HCT116 (cell line): ENCODE measurements around the gene DLX2. TPM values are rescaled to one million over a fixed set of nuclear protein-coding genes. Genes with fewer than 3 reads are reported as not detected.

Experiments used
- ATAC-seq: fragments of 200-7000 bp; cut with Tn5 transposase; 2 replicates; pipeline ENCODE4 v1.9.1; 2020; ENCODE audit warnings: mild to moderate bottlenecking, moderate library complexity
- BruUV-seq: library from RNA; stranded (reverse); fragments of 400-500 nt; replicated peaks from 2 replicates; lab custom pipeline; 2021; lab: Mats Ljungman, UMichigan
- CTCF ChIA-PET: fragments of 300-600 bp; sonication (Branson Sonifier 250); formaldehyde crosslinking; loops from one replicate; lab custom pipeline; 2021; ENCODE audit warnings: antibody characterized with exemption; lab: Charles Lee
- POLR2A ChIA-PET: fragments of 300-600, 350-600 bp; sonication (Branson Sonifier 250); formaldehyde crosslinking; loops from one replicate; lab custom pipeline; 2021; ENCODE audit warnings: antibody characterized with exemption; lab: Charles Lee
- RAD21 ChIA-PET, 2 experiments: fragments of 300-600 bp; sonication (Branson Sonifier 250); formaldehyde crosslinking; loops; one replicate each; lab custom pipeline; 2023; ENCODE audit warnings: low total read pairs in 2 of 2; ENCODE audit not compliant: uncharacterized antibody in 2 of 2, unreplicated experiment in 2 of 2, low non-redundant PET in 1 of 2; lab: Charles Lee
- DNase-seq: peaks from one replicate; pipeline ENCODE4 v3.0.0-alpha.2; 2010; ENCODE audit warnings: low read depth, low spot score
- H2AFZ ChIP-seq: fragments of 200-600 bp; shearing (Covaris generic), sonication (generic); 2 replicates; pipeline ENCODE4 v1.6.1; 2017; ENCODE audit warnings: low read depth, mixed run types, mixed read lengths, antibody characterized with exemption, low read length; ENCODE audit not compliant: poor library complexity, severe bottlenecking
- H3K27ac ChIP-seq: 2 replicates; pipeline ENCODE4 v1.5.1; 2012; ENCODE audit warnings: low read depth, low read length
- H3K27me3 ChIP-seq: fragments of 200-600 bp; sonication (generic); 2 replicates; pipeline ENCODE4 v1.6.1; 2016; ENCODE audit warnings: mixed run types, low read length, mixed read lengths; ENCODE audit not compliant: insufficient read depth
- H3K36me3 ChIP-seq, 2 experiments: fragments of 200-500 bp in 1 of 2; fragments of 200-600 bp in 1 of 2; sonication (Bioruptor generic) in 1 of 2; sonication (generic) in 1 of 2; 2 replicates each; pipeline versions ENCODE4 v1.5.1 to v1.6.1; 2014 to 2016; ENCODE audit warnings: low read length in 2 of 2, inconsistent platforms in 1 of 2, mixed read lengths in 1 of 2, mixed run types in 1 of 2; ENCODE audit not compliant: insufficient read depth in 2 of 2, control insufficient read depth in 1 of 2
- H3K4me1 ChIP-seq, 2 experiments: fragments of 200-600 bp in 1 of 2; sonication (generic) in 1 of 2; 2 replicates each; pipeline versions ENCODE4 v1.5.1 to v1.6.1; 2012 to 2017; ENCODE audit warnings: low read length in 2 of 2, inconsistent platforms in 1 of 2, mild to moderate bottlenecking in 1 of 2, mixed read lengths in 1 of 2, mixed run types in 1 of 2, moderate library complexity in 1 of 2; ENCODE audit not compliant: insufficient read depth in 2 of 2, control insufficient read depth in 1 of 2
- H3K4me2 ChIP-seq: fragments of 200-600 bp; sonication (generic); 2 replicates; pipeline ENCODE4 v1.6.1; 2017; ENCODE audit warnings: mixed run types, low read length, mixed read lengths
- H3K4me3 ChIP-seq, 2 experiments: fragments of 200-600 bp in 1 of 2; sonication (generic) in 1 of 2; replicated peaks in 1 of 2; 2 replicates each; pipeline ENCODE4 v1.5.1; 2011 to 2016; ENCODE audit warnings: low read length in 2 of 2, control low read depth in 1 of 2, low read depth in 1 of 2, mild to moderate bottlenecking in 1 of 2, mixed read lengths in 1 of 2, mixed run types in 1 of 2
- H3K79me2 ChIP-seq: fragments of 200-600 bp; sonication (generic); 2 replicates; pipeline ENCODE4 v1.6.1; 2017; ENCODE audit warnings: mild to moderate bottlenecking, mixed run types, low read length, moderate library complexity, mixed read lengths; ENCODE audit not compliant: insufficient read depth
- H3K9ac ChIP-seq: fragments of 200-600 bp; sonication (generic); 2 replicates; pipeline ENCODE4 v1.6.1; 2016; ENCODE audit warnings: low read length, mixed read lengths
- H3K9me2 ChIP-seq: fragments of 200-600 bp; sonication (generic), shearing (Covaris generic); 2 replicates; pipeline ENCODE4 v1.6.1; 2017; ENCODE audit warnings: mixed run types, mild to moderate bottlenecking, moderate library complexity; ENCODE audit not compliant: insufficient read depth
- H3K9me3 ChIP-seq, 2 experiments: fragments of 200-500 bp in 1 of 2; fragments of 200-600 bp in 1 of 2; sonication (Bioruptor generic) in 1 of 2; sonication (generic) in 1 of 2; 2 replicates each; pipeline ENCODE4 v1.6.1; 2014 to 2017; ENCODE audit warnings: low read length in 2 of 2, mixed read lengths in 2 of 2, inconsistent platforms in 1 of 2, low read depth in 1 of 2, mild to moderate bottlenecking in 1 of 2, mixed run types in 1 of 2, moderate library complexity in 1 of 2; ENCODE audit not compliant: control insufficient read depth in 1 of 2, insufficient read depth in 1 of 2
- H4K20me1 ChIP-seq: fragments of 200-600 bp; sonication (generic), shearing (Covaris generic); 2 replicates; pipeline ENCODE4 v1.6.1; 2017; ENCODE audit warnings: mixed run types, mild to moderate bottlenecking, moderate library complexity; ENCODE audit not compliant: insufficient read depth
- ATF3 ChIP-seq: IDR thresholded peaks from 2 replicates; pipeline ENCODE4 v1.6.1; 2012
- CBX3 ChIP-seq: IDR thresholded peaks from 2 replicates; pipeline ENCODE4 v1.6.1; 2012; ENCODE audit warnings: low read depth
- EGR1 ChIP-seq: IDR thresholded peaks from 2 replicates; pipeline ENCODE4 v1.6.1; 2012; ENCODE audit warnings: low read depth
- ELF1 ChIP-seq: IDR thresholded peaks from 2 replicates; pipeline ENCODE4 v1.6.1; 2012; ENCODE audit warnings: low read depth, borderline replicate concordance
- EZH2 ChIP-seq: fragments of 200-600 bp; sonication (generic); IDR thresholded peaks from 2 replicates; pipeline ENCODE4 v1.6.1; 2017; ENCODE audit warnings: antibody characterized with exemption, mixed run types
- JUND ChIP-seq: IDR thresholded peaks from 2 replicates; pipeline ENCODE4 v1.6.1; 2012
- MAX ChIP-seq: IDR thresholded peaks from 2 replicates; pipeline ENCODE4 v1.6.1; 2012
- POLR2AphosphoS5 ChIP-seq: IDR thresholded peaks from 2 replicates; pipeline ENCODE4 v1.6.1; 2011; ENCODE audit warnings: mild to moderate bottlenecking, low read depth, low read length, moderate library complexity
- RAD21 ChIP-seq: IDR thresholded peaks from 2 replicates; pipeline ENCODE4 v1.6.1; 2012; ENCODE audit warnings: low read depth, mild to moderate bottlenecking
- REST ChIP-seq: IDR thresholded peaks from 2 replicates; pipeline ENCODE4 v1.6.1; 2012; ENCODE audit warnings: low read depth
- SP1 ChIP-seq: IDR thresholded peaks from 2 replicates; pipeline ENCODE4 v1.6.1; 2012; ENCODE audit warnings: low read depth
- SRF ChIP-seq: IDR thresholded peaks from 2 replicates; pipeline ENCODE4 v1.6.1; 2012; ENCODE audit warnings: low read depth
- YY1 ChIP-seq: IDR thresholded peaks from 2 replicates; pipeline ENCODE4 v1.6.1; 2011; ENCODE audit warnings: low read length, low read depth, moderate library complexity, mild to moderate bottlenecking; ENCODE audit not compliant: insufficient replicate concordance; ENCODE audit errors: extremely low read depth
- ZBTB33 ChIP-seq: IDR thresholded peaks from 2 replicates; pipeline ENCODE4 v1.6.1; 2011; ENCODE audit warnings: mild to moderate bottlenecking, low read length, moderate library complexity; ENCODE audit not compliant: insufficient replicate concordance; ENCODE audit errors: extremely low read depth
- ZFX ChIP-seq: fragments of 450-650 bp; IDR thresholded peaks from 2 replicates; pipeline ENCODE4 v1.6.1; 2017
- ZNF274 ChIP-seq: fragments of 200-500 bp; sonication (Bioruptor generic); IDR thresholded peaks from 2 replicates; pipeline ENCODE4 v1.6.1; 2014; ENCODE audit warnings: mild to moderate bottlenecking, low read depth, low read length, inconsistent platforms
- intact Hi-C: fragments of 100-400 bp; cut with micrococcal nuclease; formaldehyde crosslinking; loops from 2 replicates; pipeline ENCODE4 v1.10.0; 2022
- total RNA-seq: library from RNA; stranded (reverse); gene quantifications from one replicate; pipeline ENCODE4 v1.2.1, GENCODE V29; 2021; ENCODE audit not compliant: unreplicated experiment

Gene DLX2
- total RNA-seq, 1 experiment from 2014 or later = 3.7 TPM

- no TSS peak for BruUV-seq
- ChIA-PET RAD21 (no interaction called here), POLR2A (no interaction called here), CTCF (no interaction called here)
- H3K4me2 ChIP-seq = no peak overlapping the region
- no peak for ATAC-seq
- no peak overlapping the region for H2AFZ ChIP-seq
- no peaks in the 10 kb centered on the region for H3K36me3 ChIP-seq
- no peak overlapping the region for H3K9ac ChIP-seq
- intact Hi-C loops = loop anchor here (10.0 kb wide), 1 partner anchor 166 kb away; the partner anchor contains the start of gene HAT1
- H3K9me2 ChIP-seq = no peaks in the 10 kb centered on the region
- TF ChIP-seq POLR2AphosphoS5 = no peak
- TF ChIP-seq SP1 = no peak
- TF ChIP-seq JUND = no peak
- TF ChIP-seq EGR1 = no peak
- TF ChIP-seq ZFX = no peak
- no peak for TF ChIP-seq REST
- no peak for TF ChIP-seq ZNF274
- TF ChIP-seq ELF1 = no peak
- TF ChIP-seq RAD21 = no peak
- TF ChIP-seq ZBTB33 = no peak
- TF ChIP-seq MAX = no peak
- no peak for TF ChIP-seq YY1
- TF ChIP-seq SRF = no peak
- no peak for TF ChIP-seq ATF3
- no peak for TF ChIP-seq EZH2
- TF ChIP-seq CBX3 = no peak
- DNase-seq = no peak
- no peak overlapping the region for H3K27ac ChIP-seq
- H3K4me3 ChIP-seq = no peak overlapping the region
- H3K79me2 ChIP-seq = no peaks in the 10 kb centered on the region
- no peaks in the 10 kb centered on the region for H3K27me3 ChIP-seq
- peaks cover 5 to 16% of the 10 kb centered on the region in 2 experiments for H3K4me1 ChIP-seq
- H3K9me3 ChIP-seq = no peaks in the 10 kb centered on the region
- H4K20me1 ChIP-seq = no peaks in the 10 kb centered on the region
Measured at GRCh38 chr2:172090044-172090961, 12.4 kb downstream of the DLX2 start.
